Thyroid gland (tissue), 4 donors: ENCODE data around the gene PDZD7.

Experiments
- CTCF ChIP-seq, 6 experiments: fragments of 200-600 bp in 3 of 6; fragments of 450-650 bp in 3 of 6; sonication (generic) in 3 of 6; IDR thresholded peaks; one replicate each; pipeline ENCODE4 v1.5.1; 2016 to 2019; ENCODE audit warnings: antibody characterized with exemption in 6 of 6, mild to moderate bottlenecking in 2 of 6, inconsistent platforms in 1 of 6, moderate library complexity in 1 of 6
- POLR2A ChIP-seq, 2 donors: fragments of 450-650 bp; IDR thresholded peaks; one replicate each; pipeline ENCODE4 v1.6.1; 2017; ENCODE audit warnings: antibody characterized with exemption in 2 of 2, mild to moderate bottlenecking in 2 of 2, moderate library complexity in 1 of 2

- TF ChIP-seq CTCF (IDR thresholded peaks at IDR 0.05) (no peak), POLR2A (IDR thresholded peaks at IDR 0.05) (no peak)
Measured at GRCh38 chr10:101054876-101055275, 23.9 kb upstream of the PDZD7 start.
